ENCODE data around the gene PITPNM3. TPM values are rescaled to one million over a fixed set of nuclear protein-coding genes. Genes with fewer than 3 reads are reported as not detected.

The PITPNM3 gene
- total RNA-seq, 1 donor from 2014 or later = 2.2 TPM

- TF ChIP-seq CTCF (IDR thresholded peaks at IDR 0.05; ENCODE audit: insufficient read depth, low read length, poor library complexity, severe bottlenecking) = no peak
- Histone ChIP-seq H3K36me3 (ENCODE audit: control insufficient read depth, insufficient read depth, low read length) (no peaks in the 10 kb centered on the region), H3K4me3 (ENCODE audit: low read depth, low read length) (no peak overlapping the region), H3K27me3 (ENCODE audit: control insufficient read depth, insufficient read depth, low read length) (no peaks in the 10 kb centered on the region)
- DNase-seq (ENCODE audit: low read depth) = no peak
These were observed 93.7 kb downstream of the PITPNM3 start for GRCh38 chr17:6462692-6463091.

- DNase-seq (ENCODE audit: low read depth) = no peak
- H3K4me3 ChIP-seq (ENCODE audit: low read depth, low read length) = no peak overlapping the region
- H3K36me3 ChIP-seq (ENCODE audit: control insufficient read depth, insufficient read depth, low read length) = no peaks in the 10 kb centered on the region
- TF ChIP-seq CTCF (IDR thresholded peaks at IDR 0.05; ENCODE audit: insufficient read depth, low read length, poor library complexity, severe bottlenecking) = no peak
- no peaks in the 10 kb centered on the region for H3K27me3 ChIP-seq (ENCODE audit: control insufficient read depth, insufficient read depth, low read length)
These were observed 94.4 kb downstream of the PITPNM3 start for GRCh38 chr17:6461792-6462524.

- H3K36me3 ChIP-seq (ENCODE audit: control insufficient read depth, insufficient read depth, low read length) = no peaks in the 10 kb centered on the region
- no peak for DNase-seq (ENCODE audit: low read depth)
- TF ChIP-seq CTCF (IDR thresholded peaks at IDR 0.05; ENCODE audit: insufficient read depth, low read length, poor library complexity, severe bottlenecking) = no peak
These were observed 95.1 kb downstream of the PITPNM3 start for GRCh38 chr17:6461246-6461645.

GRCh38 chr17:6460531-6461161 is 95.7 kb downstream of the PITPNM3 start:
- TF ChIP-seq CTCF (IDR thresholded peaks at IDR 0.05; ENCODE audit: insufficient read depth, low read length, poor library complexity, severe bottlenecking) = no peak
- Histone ChIP-seq H3K4me3 (ENCODE audit: low read depth, low read length) (no peak overlapping the region), H3K36me3 (ENCODE audit: control insufficient read depth, insufficient read depth, low read length) (no peaks in the 10 kb centered on the region), H3K27me3 (ENCODE audit: control insufficient read depth, insufficient read depth, low read length) (no peaks in the 10 kb centered on the region)
- no peak for DNase-seq (ENCODE audit: low read depth)

More at GRCh38 chr17:6461246-6461645, 95.1 kb downstream of the PITPNM3 start:
- Histone ChIP-seq H3K27me3 (ENCODE audit: control insufficient read depth, insufficient read depth, low read length) (no peaks in the 10 kb centered on the region), H3K4me3 (ENCODE audit: low read depth, low read length) (no peak overlapping the region)

GRCh38 chr17:6458460-6458950 is 97.8 kb downstream of the PITPNM3 start:
- Histone ChIP-seq H3K4me3 (ENCODE audit: low read depth, low read length) (no peak overlapping the region), H3K36me3 (ENCODE audit: control insufficient read depth, insufficient read depth, low read length) (no peaks in the 10 kb centered on the region), H3K27me3 (ENCODE audit: control insufficient read depth, insufficient read depth, low read length) (peaks cover 8% of the 10 kb centered on the region)
- no peak for DNase-seq (ENCODE audit: low read depth)
- no peak for TF ChIP-seq CTCF (IDR thresholded peaks at IDR 0.05; ENCODE audit: insufficient read depth, low read length, poor library complexity, severe bottlenecking)
